HepG2 (cell line): ENCODE results near the gene CELF5. TPM values are rescaled to one million over a fixed set of nuclear protein-coding genes. Genes with fewer than 3 reads are reported as not detected.

ENCODE experiments used
- ATAC-seq: fragments of 200-7000 bp; cut with Tn5 transposase; 3 replicates; pipeline ENCODE4 v1.9.1; 2020; ENCODE audit warnings: mild to moderate bottlenecking, moderate library complexity
- BruUV-seq: library from RNA; stranded (reverse); fragments of 400-500 nt; replicated peaks from 2 replicates; lab custom pipeline; 2021; lab: Mats Ljungman, UMichigan
- CTCF ChIA-PET: fragments of 300-600 bp; formaldehyde crosslinking; extraction: SDS; loops from one replicate; lab custom pipeline; 2021; ENCODE audit warnings: low total read pairs, inconsistent platforms, low intra/inter-chr PET ratio; lab: Yijun Ruan, JAX
- POLR2A ChIA-PET: fragments of 350-600 bp; sonication (Branson Sonifier 250); formaldehyde crosslinking; loops from one replicate; lab custom pipeline; 2020; ENCODE audit warnings: antibody characterized with exemption, inconsistent platforms; lab: Yijun Ruan, JAX
- DNase-seq: peaks from one replicate; pipeline ENCODE4 v3.0.0-alpha.2; 2015; ENCODE audit warnings: low spot score
- FAIRE-seq: peaks from 3 replicates; lab custom pipeline; 2011; peaks lifted over from hg19 to GRCh38; lab: Jason Lieb, UNC
- H2AFZ ChIP-seq: one replicate; pipeline ENCODE4 v1.6.1; 2011; ENCODE audit warnings: low read length, inconsistent platforms
- H3K27ac ChIP-seq: fragments of 300-600 bp; 3 replicates; pipeline ENCODE4 v1.8.0; 2011; ENCODE audit warnings: mixed run types, mild to moderate bottlenecking, mixed read lengths, low read length, inconsistent platforms; ENCODE audit not compliant: insufficient read depth; ENCODE audit errors: extremely low read length
- H3K27me3 ChIP-seq, 2 experiments: fragments of 200-600 bp in 1 of 2; 2 replicates in 1 of 2; 3 replicates in 1 of 2; pipeline versions ENCODE4 v1.6.0 to v1.8.0; 2011; ENCODE audit warnings: low read length in 2 of 2, mild to moderate bottlenecking in 2 of 2, moderate library complexity in 2 of 2, inconsistent platforms in 1 of 2; ENCODE audit not compliant: insufficient read depth in 2 of 2, control insufficient read depth in 1 of 2
- H3K36me3 ChIP-seq, 2 experiments: fragments of 200-600 bp in 1 of 2; replicated peaks in 1 of 2; 2 replicates in 1 of 2; 3 replicates in 1 of 2; pipeline versions ENCODE4 v1.5.1 to v1.8.0; 2011; ENCODE audit warnings: low read length in 2 of 2, inconsistent platforms in 1 of 2; ENCODE audit not compliant: insufficient read depth in 2 of 2, control insufficient read depth in 1 of 2
- H3K4me1 ChIP-seq: 2 replicates; pipeline ENCODE4 v1.5.1; 2012; ENCODE audit warnings: low read length, inconsistent platforms; ENCODE audit not compliant: insufficient read depth
- H3K4me2 ChIP-seq: 2 replicates; pipeline ENCODE4 v1.6.0; 2011; ENCODE audit warnings: low read depth, low read length, inconsistent platforms
- H3K4me3 ChIP-seq, 3 experiments: fragments of 200-600 bp in 1 of 3; sonication (generic), shearing (Covaris generic) in 1 of 3; replicated peaks in 1 of 3; 2 replicates each; pipeline ENCODE4 v1.5.1; 2011 to 2016; ENCODE audit warnings: low read length in 3 of 3, inconsistent platforms in 2 of 3, low read depth in 2 of 3, mild to moderate bottlenecking in 2 of 3, control low read depth in 1 of 3, mixed read lengths in 1 of 3; ENCODE audit not compliant: insufficient read depth in 1 of 3
- H3K79me2 ChIP-seq: one replicate; pipeline ENCODE4 v1.6.1; 2011; ENCODE audit warnings: low read length, inconsistent platforms; ENCODE audit not compliant: insufficient read depth
- H3K9ac ChIP-seq: 2 replicates; pipeline ENCODE4 v1.6.0; 2011; ENCODE audit warnings: mild to moderate bottlenecking, low read depth, low read length, inconsistent platforms; ENCODE audit not compliant: insufficient read depth
- H3K9me3 ChIP-seq: 2 replicates; pipeline ENCODE4 v1.5.1; 2012; ENCODE audit warnings: mild to moderate bottlenecking, low read length
- H4K20me1 ChIP-seq: 2 replicates; pipeline ENCODE4 v1.6.0; 2011; ENCODE audit warnings: inconsistent platforms, mild to moderate bottlenecking, low read length, moderate library complexity; ENCODE audit not compliant: insufficient read depth
- BHLHE40 ChIP-seq: IDR thresholded peaks from 2 replicates; pipeline ENCODE4 v1.6.1; 2011; ENCODE audit warnings: low read length, improper control_type of control experiment
- CREM ChIP-seq, 2 experiments: sonication (generic) in 1 of 2; formaldehyde crosslinking in 1 of 2; IDR thresholded peaks; 2 replicates each; pipeline versions ENCODE4 v1.4.0 to v1.6.1; 2016 to 2020; ENCODE audit warnings: antibody characterized with exemption in 1 of 2, mild to moderate bottlenecking in 1 of 2, missing genetic modification reagents in 1 of 2
- EZH2 ChIP-seq: conservative IDR thresholded peaks from 2 replicates; pipeline ENCODE4 v1.6.1; 2012; ENCODE audit warnings: mild to moderate bottlenecking, low read depth, low read length, moderate library complexity
- GATAD2A ChIP-seq: IDR thresholded peaks from 2 replicates; pipeline ENCODE4 v1.6.1; 2016
- NFKBIZ ChIP-seq: IDR thresholded peaks from 2 replicates; pipeline ENCODE4 v1.6.1; 2018; ENCODE audit warnings: missing genetic modification reagents, missing compliant biosample characterization
- NFRKB ChIP-seq: fragments of 450-650 bp; IDR thresholded peaks from 2 replicates; pipeline ENCODE4 v1.6.1; 2017
- PATZ1 ChIP-seq: sonication (generic); formaldehyde crosslinking; IDR thresholded peaks from 2 replicates; pipeline ENCODE4 v1.4.0; 2020; ENCODE audit warnings: missing genetic modification reagents
- SRY ChIP-seq: sonication (generic); formaldehyde crosslinking; IDR thresholded peaks from 2 replicates; pipeline ENCODE4 v1.8.0; 2022; ENCODE audit warnings: mild to moderate bottlenecking, missing genetic modification reagents
- ZFP37 ChIP-seq: sonication (generic); formaldehyde crosslinking; IDR thresholded peaks from 2 replicates; pipeline ENCODE4 v1.4.0; 2020; ENCODE audit warnings: missing genetic modification reagents, borderline replicate concordance
- ZNF160 ChIP-seq: sonication (generic); formaldehyde crosslinking; IDR thresholded peaks from 2 replicates; pipeline ENCODE4 v1.8.0; 2022; ENCODE audit warnings: mild to moderate bottlenecking, inconsistent platforms, missing genetic modification reagents
- ZNF296 ChIP-seq: sonication (generic); formaldehyde crosslinking; conservative IDR thresholded peaks from 2 replicates; pipeline ENCODE4 v1.5.0; 2020; ENCODE audit warnings: mild to moderate bottlenecking, missing genetic modification reagents
- ZNF441 ChIP-seq: sonication (generic); formaldehyde crosslinking; IDR thresholded peaks from 2 replicates; pipeline ENCODE4 v1.7.0; 2021; ENCODE audit warnings: missing genetic modification reagents, borderline replicate concordance
- ZNF484 ChIP-seq: sonication (generic); formaldehyde crosslinking; IDR thresholded peaks from 2 replicates; pipeline ENCODE4 v1.5.1; 2020; ENCODE audit warnings: mild to moderate bottlenecking, low read depth, missing genetic modification reagents, borderline replicate concordance
- ZNF512B ChIP-seq: sonication (generic); formaldehyde crosslinking; IDR thresholded peaks from 2 replicates; pipeline ENCODE4 v1.5.1; 2020; ENCODE audit warnings: missing genetic modification reagents, mild to moderate bottlenecking, borderline replicate concordance
- ZNF546 ChIP-seq: sonication (generic); formaldehyde crosslinking; conservative IDR thresholded peaks from 2 replicates; pipeline ENCODE4 v1.8.1; 2023; ENCODE audit warnings: mild to moderate bottlenecking, missing genetic modification reagents
- ZNF839 ChIP-seq: sonication (generic); formaldehyde crosslinking; IDR thresholded peaks from 2 replicates; pipeline ENCODE4 v1.4.0; 2020; ENCODE audit warnings: missing genetic modification reagents, mild to moderate bottlenecking, borderline replicate concordance
- WGBS: methylation state at CpG from one replicate; pipeline ENCODE4 v1.1.6; 2017; ENCODE audit warnings: low lambda C conversion rate; 5-methylcytosine and 5-hydroxymethylcytosine counted together
- in situ Hi-C: cut with HindIII; loops from 2 replicates; pipeline ENCODE4 v1.10.0; 2017; ENCODE audit warnings: low pct_unique_long_range_greater_than_20kb; ENCODE audit not compliant: extremely low pct_ligation_motif_present
- intact Hi-C: fragments of 100-400 bp; cut with micrococcal nuclease; formaldehyde crosslinking; loops from one replicate; pipeline ENCODE4 v1.10.0; 2022; ENCODE audit not compliant: unreplicated experiment
- polyA plus RNA-seq, 8 experiments: library from polyadenylated mRNA; depleted of rRNA in 3 of 8; stranded (reverse) in 7 of 8; unstranded in 1 of 8; fragments of >200 nt; fragmentation: Illumina TruSeq in 4 of 8; extraction: Trizol in 4 of 8; gene quantifications; 2 replicates each; pipeline versions ENCODE4 v1.2.1 to v1.2.3, GENCODE V29; 2011 to 2016; ENCODE audit warnings: low read depth in 4 of 8, missing spikeins in 1 of 8, mixed read lengths in 1 of 8; ENCODE audit not compliant: insufficient read depth in 1 of 8
- total RNA-seq, 5 experiments: library from RNA; depleted of rRNA; stranded (reverse); fragments of >200 nt; fragmentation: Illumina TruSeq; extraction: Trizol; gene quantifications; 2 replicates each; pipeline ENCODE4 v1.2.3, GENCODE V29; 2016; ENCODE audit warnings: low read depth in 1 of 5
- TF ChIP-seq, protein P1 (sequence below), 2 experiments: IDR thresholded peaks; 2 replicates each; pipeline ENCODE4 v1.6.1; 2011 to 2012; ENCODE audit warnings: low read length in 2 of 2, borderline replicate concordance in 1 of 2, low read depth in 1 of 2, mild to moderate bottlenecking in 1 of 2, moderate library complexity in 1 of 2

The CELF5 gene
- total and polyA plus RNA-seq, 2 of the 13 experiments (the other 11 are each of a cell fraction or from before 2014, with no cell fraction given): 0.31 to 0.84 TPM

GRCh38 chr19:3313199-3313575 lies 88.7 kb downstream of the CELF5 start:
- H3K27ac ChIP-seq: no peak overlapping the region
- H3K36me3 ChIP-seq: no peaks in the 10 kb centered on the region
- BruUV-seq: no TSS peak
- TF ChIP-seq BHLHE40 (no peak), NFKBIZ (CRISPR knock-in tag) (no peak), PATZ1 (CRISPR knock-in tag) (no peak), ZFP37 (CRISPR knock-in tag) (no peak), ZNF296 (no peak), SRY (CRISPR knock-in tag) (no peak), ZNF160 (CRISPR knock-in tag) (no peak), ZNF546 (CRISPR knock-in tag) (no peak), NFRKB (no peak), ZNF441 (CRISPR knock-in tag) (no peak), ZNF839 (CRISPR knock-in tag) (no peak), EZH2 (no peak), GATAD2A (CRISPR knock-in tag) (no peak), ZNF484 (CRISPR knock-in tag) (no peak), ZNF512B (CRISPR knock-in tag) (no peak), CREM (IDR thresholded peaks at IDR 0.05) (no peak), CREM (CRISPR knock-in tag; IDR thresholded peaks at IDR 0.05) (no peak)
- TF ChIP-seq, protein P1, sequence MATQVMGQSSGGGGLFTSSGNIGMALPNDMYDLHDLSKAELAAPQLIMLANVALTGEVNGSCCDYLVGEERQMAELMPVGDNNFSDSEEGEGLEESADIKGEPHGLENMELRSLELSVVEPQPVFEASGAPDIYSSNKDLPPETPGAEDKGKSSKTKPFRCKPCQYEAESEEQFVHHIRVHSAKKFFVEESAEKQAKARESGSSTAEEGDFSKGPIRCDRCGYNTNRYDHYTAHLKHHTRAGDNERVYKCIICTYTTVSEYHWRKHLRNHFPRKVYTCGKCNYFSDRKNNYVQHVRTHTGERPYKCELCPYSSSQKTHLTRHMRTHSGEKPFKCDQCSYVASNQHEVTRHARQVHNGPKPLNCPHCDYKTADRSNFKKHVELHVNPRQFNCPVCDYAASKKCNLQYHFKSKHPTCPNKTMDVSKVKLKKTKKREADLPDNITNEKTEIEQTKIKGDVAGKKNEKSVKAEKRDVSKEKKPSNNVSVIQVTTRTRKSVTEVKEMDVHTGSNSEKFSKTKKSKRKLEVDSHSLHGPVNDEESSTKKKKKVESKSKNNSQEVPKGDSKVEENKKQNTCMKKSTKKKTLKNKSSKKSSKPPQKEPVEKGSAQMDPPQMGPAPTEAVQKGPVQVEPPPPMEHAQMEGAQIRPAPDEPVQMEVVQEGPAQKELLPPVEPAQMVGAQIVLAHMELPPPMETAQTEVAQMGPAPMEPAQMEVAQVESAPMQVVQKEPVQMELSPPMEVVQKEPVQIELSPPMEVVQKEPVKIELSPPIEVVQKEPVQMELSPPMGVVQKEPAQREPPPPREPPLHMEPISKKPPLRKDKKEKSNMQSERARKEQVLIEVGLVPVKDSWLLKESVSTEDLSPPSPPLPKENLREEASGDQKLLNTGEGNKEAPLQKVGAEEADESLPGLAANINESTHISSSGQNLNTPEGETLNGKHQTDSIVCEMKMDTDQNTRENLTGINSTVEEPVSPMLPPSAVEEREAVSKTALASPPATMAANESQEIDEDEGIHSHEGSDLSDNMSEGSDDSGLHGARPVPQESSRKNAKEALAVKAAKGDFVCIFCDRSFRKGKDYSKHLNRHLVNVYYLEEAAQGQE (IDR thresholded peaks at IDR 0.05; ENCODE audit: borderline replicate concordance in 1 of 2, low read depth in 1 of 2, low read length in 2 of 2): no peak
- CTCF ChIA-PET: no interaction called here
- DNase-seq (no peak), FAIRE-seq (no peak), ATAC-seq (no peak)
- H2AFZ ChIP-seq: no peak overlapping the region
- peaks cover 6 to 26% of the 10 kb centered on the region in 2 experiments; a peak in 3 of 5 replicates for H3K27me3 ChIP-seq
- POLR2A ChIA-PET: no interaction called here
- no peak overlapping the region for H3K9ac ChIP-seq
- no peak overlapping the region for H3K4me3 ChIP-seq
- H4K20me1 ChIP-seq: no peaks in the 10 kb centered on the region
- no peak overlapping the region for H3K4me2 ChIP-seq
- no peaks in the 10 kb centered on the region for H3K4me1 ChIP-seq
- intact Hi-C loops (no loop called here), in situ Hi-C loops (no loop called here)
- H3K9me3 ChIP-seq: no peaks in the 10 kb centered on the region
- 60% methylated on average over 1 of the region's 13 CpGs for WGBS
- no peaks in the 10 kb centered on the region for H3K79me2 ChIP-seq
